ENCODE results near the gene CMTM6. TPM values are rescaled to one million over a fixed set of nuclear protein-coding genes. Genes with fewer than 3 reads are reported as not detected.
A peak's percentile ranks its signal among the peaks of the same experiment; 100 is the strongest.
"Not testable (repeated sequence)": the region's sequence is repeated elsewhere in the genome, so short reads cannot be mapped to it uniquely, and the experiment has no call there.

The CMTM6 gene
- total RNA-seq, 1 donor from 2014 or later = 11.3 TPM

- no peak for ATAC-seq
- intact Hi-C loops (cut with DNase I) = loop anchor here (5.0 kb wide), 1 partner anchor 78 kb away; no protein-coding TSS in a partner anchor
Observed at GRCh38 chr3:32454731-32455608, 47.7 kb downstream of the CMTM6 start.

GRCh38 chr3:32454111-32454510 is 48.5 kb downstream of the CMTM6 start:
- intact Hi-C loops (cut with DNase I) = no loop called here
- no peak for DNase-seq (ENCODE audit: missing footprints)
- no peak for ATAC-seq

More at GRCh38 chr3:32454731-32455608, 47.7 kb downstream of the CMTM6 start:
- no peak for DNase-seq (ENCODE audit: missing footprints)

DNA sequence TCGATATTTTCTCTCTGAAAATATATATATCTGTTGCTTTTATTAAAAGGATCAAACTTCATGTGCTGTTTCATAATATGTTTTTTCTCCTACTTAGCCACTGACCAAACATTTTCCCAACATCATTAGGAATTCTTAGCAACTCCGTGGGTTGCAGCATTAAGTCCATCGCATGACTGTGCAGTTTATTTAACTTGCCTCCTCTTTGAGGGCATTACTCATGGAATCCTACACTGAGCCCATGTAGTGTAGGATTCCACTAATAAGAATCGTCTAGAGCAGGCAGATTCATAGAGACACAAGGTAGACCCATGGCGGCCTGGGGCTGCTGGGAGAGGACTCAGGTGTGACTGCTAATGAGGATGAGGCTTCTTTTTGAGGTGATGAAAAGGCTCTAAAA is 49.3 kb downstream of the CMTM6 start:
- no peak for DNase-seq (ENCODE audit: missing footprints)
- intact Hi-C loops (cut with DNase I) = no loop called here
- no peak for ATAC-seq

DNA sequence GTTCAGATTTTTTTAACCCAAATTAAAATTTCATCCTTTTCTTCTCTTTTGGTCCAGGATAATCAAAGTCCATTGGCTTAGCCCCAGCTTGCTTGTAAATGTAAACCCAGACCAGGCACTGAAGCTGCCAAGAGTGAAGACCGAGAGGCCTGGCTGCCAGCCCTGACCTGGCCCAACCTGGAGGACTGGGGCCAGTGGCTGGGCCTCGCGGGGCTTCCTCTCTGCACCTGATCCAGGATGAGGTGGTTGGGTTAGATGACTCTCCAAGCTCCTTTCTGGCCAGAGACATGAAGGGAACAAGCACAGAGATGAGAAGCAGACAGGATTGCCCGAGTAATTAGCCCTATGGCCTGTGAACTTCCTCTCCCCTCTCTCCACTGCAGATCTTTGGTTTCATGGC is 50.6 kb downstream of the CMTM6 start:
- DNase-seq (ENCODE audit: missing footprints) (no peak), ATAC-seq (no peak)
- intact Hi-C loops (cut with DNase I) = no loop called here

DNA sequence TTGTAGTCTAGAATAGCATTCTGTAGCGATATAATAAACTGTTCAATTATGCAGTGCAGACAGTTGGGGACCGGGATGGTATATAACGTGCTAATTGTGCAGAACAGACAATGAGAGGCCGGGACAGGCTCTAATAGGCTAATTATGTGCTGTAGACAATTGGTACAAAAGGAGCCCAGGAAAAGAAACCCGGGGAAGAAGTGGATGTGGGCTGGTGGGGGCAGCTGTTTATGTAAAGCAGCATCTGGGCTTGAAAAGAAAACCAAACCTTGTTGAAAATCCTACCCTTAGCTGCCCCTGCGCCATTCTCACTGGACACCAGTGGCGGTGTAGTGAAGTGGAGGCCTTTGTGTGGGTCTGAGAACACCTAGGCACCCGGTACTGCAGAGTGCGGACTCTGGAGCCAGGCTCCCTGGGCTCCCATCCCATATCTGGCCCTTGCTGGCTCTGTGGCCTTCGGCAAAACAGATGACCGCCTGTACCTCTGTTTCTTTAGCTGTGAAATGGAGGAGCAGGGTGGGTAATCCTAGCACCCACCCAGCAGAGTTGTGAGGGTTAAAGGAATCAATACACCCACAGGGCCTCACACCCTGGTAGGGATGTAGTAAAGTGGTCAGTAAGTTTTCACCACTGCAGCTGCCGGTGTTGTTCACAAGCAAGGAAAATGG is 51.5 kb downstream of the CMTM6 start:
- DNase-seq (ENCODE audit: missing footprints) (no peak), ATAC-seq (no peak)
- intact Hi-C loops (cut with DNase I) = no loop called here

DNA sequence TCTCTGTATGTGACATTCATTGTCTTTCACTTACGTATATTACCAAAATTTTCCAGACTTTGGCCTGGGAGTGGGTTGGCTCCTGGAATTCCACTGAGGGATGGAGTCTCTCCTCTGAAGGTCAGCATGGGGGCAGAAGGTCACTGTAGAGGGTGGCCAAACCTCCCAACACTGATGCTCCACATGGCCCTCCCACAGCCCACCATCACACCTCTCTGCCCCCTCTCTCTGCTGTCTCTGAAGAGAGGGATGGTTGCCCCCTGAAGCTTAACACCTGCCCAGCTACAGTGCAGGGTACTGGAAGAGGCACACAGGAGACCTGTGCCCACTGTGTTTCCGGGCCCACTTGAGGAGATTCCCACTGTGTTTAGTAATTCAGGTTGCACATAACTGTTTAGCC is 52.2 kb downstream of the CMTM6 start:
- ATAC-seq = no peak
- intact Hi-C loops (cut with DNase I) = no loop called here
- DNase-seq (ENCODE audit: missing footprints) = no peak

DNA sequence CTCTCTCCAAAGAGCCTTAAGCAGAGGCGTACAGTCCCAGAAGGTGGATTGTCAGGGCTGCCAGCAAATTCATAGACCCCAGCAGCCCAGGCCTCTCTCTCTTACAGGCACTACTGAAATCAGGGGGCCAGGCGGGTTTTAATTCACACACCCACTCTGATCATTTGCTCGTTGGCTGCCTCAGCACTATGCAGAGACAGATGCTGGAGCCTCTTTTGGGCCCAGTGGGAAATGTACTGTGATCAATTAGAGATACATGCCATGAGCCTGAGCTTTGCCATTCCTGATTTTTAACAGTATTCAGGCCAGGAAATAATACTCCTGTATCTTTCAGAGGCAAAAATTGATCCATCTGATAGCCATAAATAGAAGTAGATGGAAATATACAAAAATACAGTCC is 53.0 kb downstream of the CMTM6 start:
- no peak for DNase-seq (ENCODE audit: missing footprints)
- intact Hi-C loops (cut with DNase I) = no loop called here
- no peak for ATAC-seq

GRCh38 chr3:32448686-32449474 is 53.8 kb downstream of the CMTM6 start:
- DNase-seq (ENCODE audit: missing footprints) (no peak), ATAC-seq (peak; percentile 48)
- intact Hi-C loops (cut with DNase I) = no loop called here

DNA sequence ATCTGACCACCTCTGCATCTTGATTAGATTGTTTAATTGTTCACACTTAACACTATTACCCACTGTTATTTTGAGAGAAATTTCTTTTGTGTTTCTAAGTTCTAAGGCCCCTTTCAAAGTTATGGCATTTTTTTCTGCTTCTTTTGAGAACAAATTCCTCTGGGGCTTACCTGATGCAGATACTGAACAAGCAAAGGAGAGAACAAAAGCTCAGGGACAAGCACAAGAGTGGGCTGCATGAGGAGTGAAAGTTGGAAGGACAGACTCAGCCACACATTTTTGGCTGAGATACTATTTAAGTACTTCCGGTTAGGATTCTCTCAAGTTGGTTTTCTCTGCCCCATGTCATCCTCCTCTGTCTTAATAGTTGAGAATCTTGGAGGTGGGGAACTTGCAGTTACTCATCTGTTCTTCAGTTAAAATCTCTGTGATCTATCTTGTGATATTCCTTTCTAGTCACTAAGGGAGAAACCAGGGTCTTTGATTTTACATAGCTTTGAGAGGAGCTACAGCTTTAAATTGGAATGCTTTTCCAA is 54.7 kb downstream of the CMTM6 start:
- intact Hi-C loops (cut with DNase I) = no loop called here
- ATAC-seq (no peak), DNase-seq (ENCODE audit: missing footprints) (no peak)

- intact Hi-C loops (cut with DNase I) = no loop called here
- ATAC-seq (no peak), DNase-seq (ENCODE audit: missing footprints) (no peak)
Observed at GRCh38 chr3:32443478-32443877, 59.2 kb downstream of the CMTM6 start.

GRCh38 chr3:32442766-32443165 is 59.9 kb downstream of the CMTM6 start:
- no peak for DNase-seq (ENCODE audit: missing footprints)
- intact Hi-C loops (cut with DNase I) = no loop called here
- ATAC-seq = no peak

DNA sequence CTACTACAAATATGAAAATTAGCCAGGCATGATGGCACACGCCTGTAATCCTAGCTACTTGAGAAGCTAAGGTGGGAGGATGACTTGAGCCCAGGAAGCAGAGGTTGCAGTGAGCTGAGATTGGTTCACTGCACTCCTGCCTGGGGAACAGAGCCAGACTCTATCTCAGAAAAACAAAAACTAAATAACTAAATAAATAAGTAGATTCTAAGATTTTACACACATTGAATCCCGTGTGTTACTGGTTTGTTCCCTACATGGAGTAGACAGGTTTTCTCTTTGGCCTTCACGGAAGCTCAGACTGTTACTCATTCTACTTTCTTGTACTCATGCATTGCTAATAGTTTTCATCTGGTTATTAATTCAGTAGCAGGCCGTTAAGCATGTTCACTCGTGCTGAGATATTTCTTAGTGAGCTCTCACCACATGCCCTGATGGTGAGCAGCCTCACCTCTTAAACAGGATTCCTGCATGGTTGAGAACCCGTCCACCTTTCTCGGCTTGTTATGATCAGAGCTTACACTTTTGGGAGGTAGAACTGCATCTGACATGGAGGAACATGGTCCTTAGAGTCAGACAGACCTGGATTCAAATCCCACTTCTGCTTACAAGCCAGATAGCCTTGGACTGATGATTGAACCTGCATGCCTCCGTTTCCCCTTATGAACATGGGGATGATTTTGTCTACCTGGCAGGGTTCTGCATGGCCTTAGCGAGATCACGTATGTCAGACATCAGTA is 61.9 kb downstream of the CMTM6 start:
- no peak for ATAC-seq
- DNase-seq (ENCODE audit: missing footprints) = no peak
- intact Hi-C loops (cut with DNase I) = no loop called here

- DNase-seq (ENCODE audit: missing footprints); intact Hi-C loops (cut with DNase I); ATAC-seq: not testable (repeated sequence)
Observed at GRCh38 chr3:32439421-32439820, 63.2 kb downstream of the CMTM6 start.

DNA sequence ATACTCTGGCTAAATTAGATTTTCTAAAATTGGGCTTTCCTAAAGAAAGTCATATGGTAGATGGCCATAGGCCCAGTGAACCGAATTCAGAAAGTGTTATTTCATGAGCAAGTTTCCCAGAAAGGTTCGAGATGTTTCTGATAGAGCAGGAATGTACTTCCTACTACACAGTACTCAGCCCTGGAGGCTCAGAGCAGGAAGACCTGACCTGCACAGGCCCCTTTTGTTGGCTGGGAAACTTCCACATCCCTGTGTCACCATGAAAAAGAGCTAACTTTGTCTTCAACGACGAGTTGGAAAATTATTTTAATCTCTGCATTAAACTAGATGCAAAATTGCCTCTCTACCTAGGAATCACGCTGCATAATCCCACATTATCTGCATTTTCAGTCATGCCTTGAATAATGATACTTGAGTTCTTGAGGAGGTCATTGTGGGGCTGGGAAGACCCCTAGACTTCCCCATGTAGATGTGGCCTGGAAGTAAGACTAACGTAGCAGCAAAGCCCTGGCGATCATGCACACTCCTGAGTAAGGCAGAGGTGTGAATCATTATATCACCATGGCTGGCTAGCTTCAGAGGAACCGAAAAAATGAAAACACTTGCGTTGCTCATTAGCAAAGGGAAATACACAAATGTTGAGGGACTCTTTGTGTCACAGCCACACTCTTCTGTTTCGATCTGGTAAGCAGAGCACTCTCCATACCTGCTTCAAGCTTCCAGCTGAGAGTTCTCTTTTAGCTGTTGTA is 63.9 kb downstream of the CMTM6 start:
- no peak for DNase-seq (ENCODE audit: missing footprints)
- intact Hi-C loops (cut with DNase I) = no loop called here
- ATAC-seq = no peak

DNA sequence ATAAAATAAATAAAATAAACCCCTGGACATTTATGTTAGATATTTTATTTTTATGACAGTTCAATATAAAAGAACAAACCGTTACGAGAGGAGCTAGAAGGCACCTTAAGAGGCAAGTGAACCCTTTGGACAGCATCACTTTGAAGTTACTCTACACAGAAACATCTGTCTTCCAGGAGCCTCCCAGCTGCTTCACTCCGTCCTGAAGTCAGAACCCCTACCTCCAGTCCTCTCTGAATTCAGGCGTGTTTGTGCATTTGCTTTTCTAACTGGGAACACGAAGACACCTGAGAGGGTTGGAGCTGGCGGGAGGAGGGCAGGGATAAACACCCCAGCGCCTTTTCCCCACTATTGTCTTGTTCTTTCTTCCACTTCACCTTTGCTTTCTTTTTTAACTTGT is 64.8 kb downstream of the CMTM6 start:
- ATAC-seq = no peak
- intact Hi-C loops (cut with DNase I) = no loop called here
- no peak for DNase-seq (ENCODE audit: missing footprints)

DNA sequence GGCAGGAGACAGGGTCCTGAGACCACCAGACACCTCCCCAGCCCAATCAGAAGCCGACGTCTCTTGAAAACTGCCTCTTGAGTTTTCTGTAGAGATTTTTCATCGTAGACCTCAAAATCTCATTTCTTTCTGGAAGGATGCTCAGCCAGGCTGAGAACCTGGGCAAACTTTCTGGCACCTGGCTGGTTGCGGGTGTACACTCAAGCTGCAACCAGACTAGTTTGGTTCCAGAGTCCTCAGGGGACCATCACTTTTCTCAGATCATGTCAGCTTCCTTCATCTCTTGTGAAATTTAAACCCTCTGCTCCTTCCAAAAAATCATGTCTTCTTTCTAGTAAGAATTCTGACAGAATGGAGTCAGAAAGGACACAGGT is 65.8 kb downstream of the CMTM6 start:
- ATAC-seq (no peak), DNase-seq (ENCODE audit: missing footprints) (no peak)
- intact Hi-C loops (cut with DNase I) = no loop called here

DNA sequence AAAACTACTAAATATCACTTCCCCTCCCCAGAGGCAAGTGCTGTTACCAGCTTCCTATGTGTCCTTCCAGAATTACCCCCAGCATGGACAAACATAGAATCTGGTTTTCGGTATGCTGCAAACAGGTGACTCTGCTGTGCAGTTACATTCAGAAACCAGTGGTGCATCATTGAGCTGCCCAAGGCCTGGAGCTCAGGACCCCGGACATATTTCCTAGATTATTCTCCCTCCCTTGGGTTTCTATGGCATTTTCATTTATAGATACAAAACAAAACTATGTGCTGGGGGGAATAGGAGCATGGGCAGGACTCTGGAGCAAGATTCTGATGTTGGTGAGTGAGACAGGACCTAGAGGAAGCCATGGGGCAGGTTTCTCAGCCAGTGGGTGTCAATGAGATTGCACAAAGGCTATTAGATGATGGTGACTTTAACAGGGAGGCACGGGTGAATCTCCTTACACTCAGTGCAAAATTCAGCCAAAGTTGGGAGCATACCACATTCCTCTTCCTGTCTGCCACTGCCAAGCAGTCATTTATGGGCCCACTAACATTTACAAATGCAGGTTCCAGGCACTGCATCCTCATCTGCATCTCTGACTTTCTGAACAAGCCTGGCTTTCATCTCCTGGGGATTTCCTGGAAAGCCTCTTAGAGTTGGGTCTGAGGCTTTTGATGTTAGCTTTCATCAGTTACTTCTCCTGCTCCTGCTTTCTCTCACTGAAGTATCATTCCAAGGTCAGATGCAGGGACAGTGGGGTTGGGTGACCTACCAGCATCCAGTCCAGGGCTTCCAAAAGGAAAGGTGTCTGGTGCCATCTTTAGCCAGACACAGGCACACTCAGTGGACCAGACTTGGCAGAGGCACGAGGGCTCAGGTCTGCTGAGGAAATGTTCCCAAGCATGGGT is 66.5 kb downstream of the CMTM6 start:
- intact Hi-C loops (cut with DNase I) = no loop called here
- DNase-seq (ENCODE audit: missing footprints) = no peak
- no peak for ATAC-seq
